ENCODE results near the gene NAPSA. TPM values are rescaled to one million over a fixed set of nuclear protein-coding genes. Genes with fewer than 3 reads are reported as not detected.

Gene NAPSA
- total and polyA plus RNA-seq, 9 of the 15 experiments (the other 6 are each of a cell fraction or from before 2014, with no cell fraction given): 0.25 to 1.9 (median 0.69) TPM

DNA sequence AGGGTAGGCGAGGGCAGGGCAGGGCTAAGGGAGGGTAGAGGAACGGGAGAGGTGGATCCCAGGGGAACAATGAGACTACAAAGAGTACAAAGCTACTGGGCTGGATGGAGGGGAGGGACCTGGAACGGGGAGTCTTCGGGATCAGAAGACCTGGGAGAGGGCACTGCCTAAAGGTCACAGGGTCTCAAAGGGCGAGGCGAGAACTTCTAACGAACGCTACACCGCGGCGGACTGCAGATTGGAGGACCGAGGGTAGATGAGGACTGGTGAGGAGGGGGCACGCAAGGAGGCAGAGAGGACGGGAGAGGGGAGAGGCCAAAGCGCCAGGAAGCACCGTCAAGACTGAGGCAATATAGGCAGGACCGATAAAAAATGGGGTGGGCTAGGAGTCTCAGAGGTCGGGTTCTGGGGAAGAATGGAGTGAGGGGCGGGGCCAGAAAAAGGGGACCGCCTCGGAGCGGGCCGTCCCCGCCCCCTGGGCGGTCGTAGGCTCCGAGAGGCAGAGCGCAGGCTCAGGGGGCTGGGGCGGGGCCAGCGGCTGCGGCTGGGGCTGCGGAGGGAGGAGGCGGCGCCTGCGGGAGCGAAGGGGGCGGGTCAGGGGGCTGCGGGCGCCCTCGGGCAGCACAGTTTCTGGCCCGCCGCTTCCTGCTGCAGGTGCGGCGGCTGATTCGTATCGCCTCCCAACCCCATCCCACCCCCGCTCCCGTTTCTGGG lies 34.9 kb downstream of the NAPSA start (continued):
- TF ChIP-seq HDAC3 (IDR thresholded peaks at IDR 0.05; ENCODE audit: borderline replicate concordance, partially characterized antibody) (no peak), ZZZ3 (IDR thresholded peaks at IDR 0.05) (no peak), MTF1 (CRISPR knock-in tag; IDR thresholded peaks at IDR 0.05; ENCODE audit: borderline replicate concordance) (no peak), YY1 (IDR thresholded peaks at IDR 0.05; ENCODE audit: borderline replicate concordance in 1 of 3, control insufficient read depth in 1 of 3, extremely low read depth in 1 of 3, insufficient read depth in 3 of 3, insufficient read length in 1 of 3, insufficient replicate concordance in 2 of 3, low read depth in 1 of 3, low read length in 2 of 3) (no peak), NFRKB (IDR thresholded peaks at IDR 0.05; ENCODE audit: low read depth) (peak; percentile 24), ARID1B (IDR thresholded peaks at IDR 0.05) (peak; percentile 18; the same call in 1 of the 2 replicates), ZNF444 (CRISPR knock-in tag; IDR thresholded peaks at IDR 0.05) (no peak), SUPT5H (IDR thresholded peaks at IDR 0.05) (peak; percentile 75), ZNF57 (CRISPR knock-in tag; IDR thresholded peaks at IDR 0.05) (no peak)
- TF ChIP-seq, protein P1, sequence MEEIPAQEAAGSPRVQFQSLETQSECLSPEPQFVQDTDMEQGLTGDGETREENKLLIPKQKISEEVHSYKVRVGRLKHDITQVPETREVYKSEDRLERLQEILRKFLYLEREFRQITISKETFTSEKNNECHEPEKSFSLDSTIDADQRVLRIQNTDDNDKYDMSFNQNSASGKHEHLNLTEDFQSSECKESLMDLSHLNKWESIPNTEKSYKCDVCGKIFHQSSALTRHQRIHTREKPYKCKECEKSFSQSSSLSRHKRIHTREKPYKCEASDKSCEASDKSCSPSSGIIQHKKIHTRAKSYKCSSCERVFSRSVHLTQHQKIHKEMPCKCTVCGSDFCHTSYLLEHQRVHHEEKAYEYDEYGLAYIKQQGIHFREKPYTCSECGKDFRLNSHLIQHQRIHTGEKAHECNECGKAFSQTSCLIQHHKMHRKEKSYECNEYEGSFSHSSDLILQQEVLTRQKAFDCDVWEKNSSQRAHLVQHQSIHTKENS (CRISPR knock-in tag; IDR thresholded peaks at IDR 0.05): no peak
- TF ChIP-seq, protein P2, sequence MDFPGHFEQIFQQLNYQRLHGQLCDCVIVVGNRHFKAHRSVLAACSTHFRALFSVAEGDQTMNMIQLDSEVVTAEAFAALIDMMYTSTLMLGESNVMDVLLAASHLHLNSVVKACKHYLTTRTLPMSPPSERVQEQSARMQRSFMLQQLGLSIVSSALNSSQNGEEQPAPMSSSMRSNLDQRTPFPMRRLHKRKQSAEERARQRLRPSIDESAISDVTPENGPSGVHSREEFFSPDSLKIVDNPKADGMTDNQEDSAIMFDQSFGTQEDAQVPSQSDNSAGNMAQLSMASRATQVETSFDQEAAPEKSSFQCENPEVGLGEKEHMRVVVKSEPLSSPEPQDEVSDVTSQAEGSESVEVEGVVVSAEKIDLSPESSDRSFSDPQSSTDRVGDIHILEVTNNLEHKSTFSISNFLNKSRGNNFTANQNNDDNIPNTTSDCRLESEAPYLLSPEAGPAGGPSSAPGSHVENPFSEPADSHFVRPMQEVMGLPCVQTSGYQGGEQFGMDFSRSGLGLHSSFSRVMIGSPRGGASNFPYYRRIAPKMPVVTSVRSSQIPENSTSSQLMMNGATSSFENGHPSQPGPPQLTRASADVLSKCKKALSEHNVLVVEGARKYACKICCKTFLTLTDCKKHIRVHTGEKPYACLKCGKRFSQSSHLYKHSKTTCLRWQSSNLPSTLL (IDR thresholded peaks at IDR 0.05): no peak
- TF ChIP-seq, protein P3, sequence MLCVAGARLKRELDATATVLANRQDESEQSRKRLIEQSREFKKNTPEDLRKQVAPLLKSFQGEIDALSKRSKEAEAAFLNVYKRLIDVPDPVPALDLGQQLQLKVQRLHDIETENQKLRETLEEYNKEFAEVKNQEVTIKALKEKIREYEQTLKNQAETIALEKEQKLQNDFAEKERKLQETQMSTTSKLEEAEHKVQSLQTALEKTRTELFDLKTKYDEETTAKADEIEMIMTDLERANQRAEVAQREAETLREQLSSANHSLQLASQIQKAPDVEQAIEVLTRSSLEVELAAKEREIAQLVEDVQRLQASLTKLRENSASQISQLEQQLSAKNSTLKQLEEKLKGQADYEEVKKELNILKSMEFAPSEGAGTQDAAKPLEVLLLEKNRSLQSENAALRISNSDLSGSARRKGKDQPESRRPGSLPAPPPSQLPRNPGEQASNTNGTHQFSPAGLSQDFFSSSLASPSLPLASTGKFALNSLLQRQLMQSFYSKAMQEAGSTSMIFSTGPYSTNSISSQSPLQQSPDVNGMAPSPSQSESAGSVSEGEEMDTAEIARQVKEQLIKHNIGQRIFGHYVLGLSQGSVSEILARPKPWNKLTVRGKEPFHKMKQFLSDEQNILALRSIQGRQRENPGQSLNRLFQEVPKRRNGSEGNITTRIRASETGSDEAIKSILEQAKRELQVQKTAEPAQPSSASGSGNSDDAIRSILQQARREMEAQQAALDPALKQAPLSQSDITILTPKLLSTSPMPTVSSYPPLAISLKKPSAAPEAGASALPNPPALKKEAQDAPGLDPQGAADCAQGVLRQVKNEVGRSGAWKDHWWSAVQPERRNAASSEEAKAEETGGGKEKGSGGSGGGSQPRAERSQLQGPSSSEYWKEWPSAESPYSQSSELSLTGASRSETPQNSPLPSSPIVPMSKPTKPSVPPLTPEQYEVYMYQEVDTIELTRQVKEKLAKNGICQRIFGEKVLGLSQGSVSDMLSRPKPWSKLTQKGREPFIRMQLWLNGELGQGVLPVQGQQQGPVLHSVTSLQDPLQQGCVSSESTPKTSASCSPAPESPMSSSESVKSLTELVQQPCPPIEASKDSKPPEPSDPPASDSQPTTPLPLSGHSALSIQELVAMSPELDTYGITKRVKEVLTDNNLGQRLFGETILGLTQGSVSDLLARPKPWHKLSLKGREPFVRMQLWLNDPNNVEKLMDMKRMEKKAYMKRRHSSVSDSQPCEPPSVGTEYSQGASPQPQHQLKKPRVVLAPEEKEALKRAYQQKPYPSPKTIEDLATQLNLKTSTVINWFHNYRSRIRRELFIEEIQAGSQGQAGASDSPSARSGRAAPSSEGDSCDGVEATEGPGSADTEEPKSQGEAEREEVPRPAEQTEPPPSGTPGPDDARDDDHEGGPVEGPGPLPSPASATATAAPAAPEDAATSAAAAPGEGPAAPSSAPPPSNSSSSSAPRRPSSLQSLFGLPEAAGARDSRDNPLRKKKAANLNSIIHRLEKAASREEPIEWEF (CRISPR knock-in tag; IDR thresholded peaks at IDR 0.05): no peak
- TF ChIP-seq, protein P4, sequence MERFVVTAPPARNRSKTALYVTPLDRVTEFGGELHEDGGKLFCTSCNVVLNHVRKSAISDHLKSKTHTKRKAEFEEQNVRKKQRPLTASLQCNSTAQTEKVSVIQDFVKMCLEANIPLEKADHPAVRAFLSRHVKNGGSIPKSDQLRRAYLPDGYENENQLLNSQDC (CRISPR knock-in tag; IDR thresholded peaks at IDR 0.05): no peak
- TF ChIP-seq, protein P5, sequence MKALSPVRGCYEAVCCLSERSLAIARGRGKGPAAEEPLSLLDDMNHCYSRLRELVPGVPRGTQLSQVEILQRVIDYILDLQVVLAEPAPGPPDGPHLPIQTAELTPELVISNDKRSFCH (CRISPR knock-in tag; IDR thresholded peaks at IDR 0.05): no peak
- TF ChIP-seq, protein P5 (tag; IDR thresholded peaks at IDR 0.05): peak; percentile 78
- TF ChIP-seq, protein P6, sequence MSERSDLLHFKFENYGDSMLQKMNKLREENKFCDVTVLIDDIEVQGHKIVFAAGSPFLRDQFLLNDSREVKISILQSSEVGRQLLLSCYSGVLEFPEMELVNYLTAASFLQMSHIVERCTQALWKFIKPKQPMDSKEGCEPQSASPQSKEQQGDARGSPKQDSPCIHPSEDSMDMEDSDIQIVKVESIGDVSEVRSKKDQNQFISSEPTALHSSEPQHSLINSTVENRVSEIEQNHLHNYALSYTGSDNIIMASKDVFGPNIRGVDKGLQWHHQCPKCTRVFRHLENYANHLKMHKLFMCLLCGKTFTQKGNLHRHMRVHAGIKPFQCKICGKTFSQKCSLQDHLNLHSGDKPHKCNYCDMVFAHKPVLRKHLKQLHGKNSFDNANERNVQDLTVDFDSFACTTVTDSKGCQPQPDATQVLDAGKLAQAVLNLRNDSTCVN (CRISPR knock-in tag; IDR thresholded peaks at IDR 0.05): no peak

Measured in K562 (cell line).